ENCODE measurements around the gene CAVIN4. TPM values are rescaled to one million over a fixed set of nuclear protein-coding genes. Genes with fewer than 3 reads are reported as not detected.

CAVIN4 gene, protein sequence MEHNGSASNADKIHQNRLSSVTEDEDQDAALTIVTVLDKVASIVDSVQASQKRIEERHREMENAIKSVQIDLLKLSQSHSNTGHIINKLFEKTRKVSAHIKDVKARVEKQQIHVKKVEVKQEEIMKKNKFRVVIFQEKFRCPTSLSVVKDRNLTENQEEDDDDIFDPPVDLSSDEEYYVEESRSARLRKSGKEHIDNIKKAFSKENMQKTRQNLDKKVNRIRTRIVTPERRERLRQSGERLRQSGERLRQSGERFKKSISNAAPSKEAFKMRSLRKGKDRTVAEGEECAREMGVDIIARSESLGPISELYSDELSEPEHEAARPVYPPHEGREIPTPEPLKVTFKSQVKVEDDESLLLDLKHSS
- total RNA-seq: 172 TPM

DNA sequence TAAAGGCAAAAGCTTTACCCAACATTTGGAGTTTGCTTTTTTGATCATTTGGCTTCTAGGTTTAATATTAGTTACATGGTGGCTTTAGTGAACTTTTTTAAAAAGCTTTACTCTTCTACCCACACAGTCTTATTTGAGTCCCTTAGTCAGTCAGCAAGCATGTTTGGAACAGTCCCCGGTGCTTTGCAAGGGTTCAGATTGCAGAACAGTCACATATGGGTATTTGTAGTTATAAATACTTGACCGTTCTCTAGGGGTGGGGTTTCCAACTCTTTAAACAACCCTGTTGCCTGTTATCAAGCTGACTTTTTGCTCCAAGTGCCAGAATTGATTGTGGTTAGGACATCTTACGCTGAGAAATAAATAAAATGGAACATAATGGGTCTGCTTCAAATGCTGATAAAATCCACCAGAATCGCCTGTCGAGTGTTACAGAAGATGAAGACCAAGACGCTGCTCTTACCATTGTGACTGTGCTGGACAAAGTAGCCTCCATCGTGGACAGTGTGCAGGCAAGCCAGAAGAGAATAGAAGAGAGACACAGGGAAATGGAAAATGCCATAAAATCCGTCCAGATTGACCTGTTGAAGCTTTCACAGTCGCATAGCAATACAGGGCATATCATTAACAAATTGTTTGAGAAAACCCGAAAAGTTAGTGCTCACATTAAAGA is at the start of gene CAVIN4:
CAVIN4 (plus strand) TSS at position 304 of the 673 bp plus-strand sequence; CDS start at position 369, 65 bp downstream.
- peak within 1 kb of the TSS; percentile 67 to 89 (median 81) for H3K9ac ChIP-seq (ENCODE audit: low read depth in 1 of 3, low read length in 3 of 3)
- no peaks in the 10 kb centered on the region for H3K9me3 ChIP-seq (ENCODE audit: control insufficient read depth in 3 of 3, low read length in 3 of 3)
- peak within 1 kb of the TSS; percentile 85 for H3K27ac ChIP-seq (ENCODE audit: low read depth, low read length)

DNA sequence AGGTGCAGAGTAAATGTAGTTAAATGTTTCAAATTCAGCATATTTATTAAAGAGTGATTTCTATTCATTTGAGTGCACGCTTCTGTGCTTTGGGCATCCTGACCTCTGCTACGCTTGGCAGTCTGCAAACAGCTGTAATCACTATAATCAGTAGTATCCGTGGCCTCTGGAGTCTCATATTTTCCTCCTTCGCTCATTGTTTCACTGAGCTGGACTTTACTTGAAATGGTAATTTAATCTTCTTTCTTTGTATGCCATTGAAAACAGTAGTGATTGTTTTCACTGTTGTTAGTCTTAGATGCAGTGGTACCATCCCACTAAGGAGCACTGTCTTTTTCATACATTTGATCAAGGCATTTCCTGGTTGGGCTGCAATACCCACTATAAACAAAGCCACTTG is 43.5 kb upstream of the CAVIN4 start:
- Histone ChIP-seq H3K4me3 (ENCODE audit: low read length in 3 of 3) (no peak overlapping the region), H3K9ac (ENCODE audit: low read depth in 1 of 3, low read length in 3 of 3) (no peak overlapping the region), H3K4me1 (ENCODE audit: control insufficient read depth in 3 of 3, insufficient read depth in 3 of 3, low read length in 3 of 3) (no peaks in the 10 kb centered on the region), H3K9me3 (ENCODE audit: control insufficient read depth in 3 of 3, low read length in 3 of 3) (no peaks in the 10 kb centered on the region), H3K27ac (ENCODE audit: low read depth, low read length) (no peak overlapping the region), H3K36me3 (ENCODE audit: control insufficient read depth in 3 of 3, insufficient read depth in 3 of 3, low read length in 3 of 3) (no peaks in the 10 kb centered on the region), H3K27me3 (ENCODE audit: control insufficient read depth in 3 of 3, insufficient read depth in 3 of 3, low read length in 3 of 3) (no peaks in the 10 kb centered on the region)

More for the DNA sequence above, at the start of gene CAVIN4:
- Histone ChIP-seq H3K4me1 (ENCODE audit: control insufficient read depth in 3 of 3, insufficient read depth in 3 of 3, low read length in 3 of 3) (peaks cover 4 to 14% (median 5%) of the 10 kb centered on the region in 3 donors), H3K27me3 (ENCODE audit: control insufficient read depth in 3 of 3, insufficient read depth in 3 of 3, low read length in 3 of 3) (no peaks in the 10 kb centered on the region), H3K4me3 (ENCODE audit: low read length in 3 of 3) (peak within 1 kb of the TSS; percentile 70 to 88 (median 71)), H3K36me3 (ENCODE audit: control insufficient read depth in 3 of 3, insufficient read depth in 3 of 3, low read length in 3 of 3) (peaks cover 0 to under 1% (median 0%) of the 10 kb centered on the region in 3 donors)

DNA sequence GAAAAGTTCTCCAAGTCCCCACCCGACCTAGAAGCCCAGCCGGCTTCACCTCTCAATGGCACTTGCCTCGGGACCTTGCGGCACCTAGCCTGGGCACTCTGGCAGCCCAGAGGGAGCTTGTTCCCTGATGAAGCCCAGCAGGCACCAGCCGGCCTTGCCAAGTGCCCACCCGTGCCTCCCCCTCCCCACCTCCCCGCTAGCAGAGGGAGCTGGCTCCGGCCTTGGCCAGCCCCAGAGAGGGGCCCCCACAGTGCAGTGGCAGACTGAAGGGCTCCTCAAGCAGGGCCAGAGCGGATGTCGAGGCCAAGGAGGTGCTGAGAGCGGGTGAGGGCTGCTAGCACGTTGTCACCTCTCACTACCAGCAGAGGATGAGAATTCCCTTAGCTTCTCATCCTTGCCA is 37.6 kb upstream of the CAVIN4 start:
- H3K9me3 ChIP-seq (ENCODE audit: control insufficient read depth in 3 of 3, low read length in 3 of 3): no peaks in the 10 kb centered on the region
- H3K9ac ChIP-seq (ENCODE audit: low read depth in 1 of 3, low read length in 3 of 3): no peak overlapping the region
- H3K36me3 ChIP-seq (ENCODE audit: control insufficient read depth in 3 of 3, insufficient read depth in 3 of 3, low read length in 3 of 3): no peaks in the 10 kb centered on the region
- no peak overlapping the region for H3K4me3 ChIP-seq (ENCODE audit: low read length in 3 of 3)
- H3K4me1 ChIP-seq (ENCODE audit: control insufficient read depth in 3 of 3, insufficient read depth in 3 of 3, low read length in 3 of 3): no peaks in the 10 kb centered on the region
- no peak overlapping the region for H3K27ac ChIP-seq (ENCODE audit: low read depth, low read length)
- H3K27me3 ChIP-seq (ENCODE audit: control insufficient read depth in 3 of 3, insufficient read depth in 3 of 3, low read length in 3 of 3): no peaks in the 10 kb centered on the region

DNA sequence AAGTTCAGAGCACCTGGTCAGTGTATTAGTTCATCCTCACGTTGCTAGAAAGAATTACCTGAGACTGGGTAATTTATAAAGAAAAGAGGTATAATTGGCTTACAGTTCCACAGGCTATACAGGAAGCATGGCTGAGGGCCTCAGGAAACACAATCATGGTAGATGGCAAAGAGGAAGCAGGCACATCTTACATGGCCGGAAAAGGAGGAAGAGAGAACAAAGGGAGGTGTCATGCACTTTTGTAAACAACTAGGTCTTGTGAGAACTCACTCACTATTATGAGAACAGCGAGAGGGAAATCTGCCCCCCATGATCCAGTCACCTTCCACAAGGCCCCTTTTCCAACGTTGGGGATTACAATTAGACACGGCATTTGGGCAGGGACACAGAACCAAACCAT is 28.8 kb upstream of the CAVIN4 start:
- Histone ChIP-seq H3K36me3 (ENCODE audit: control insufficient read depth in 3 of 3, insufficient read depth in 3 of 3, low read length in 3 of 3) (peaks cover 0 to 5% (median 0%) of the 10 kb centered on the region in 3 donors), H3K4me1 (ENCODE audit: control insufficient read depth in 3 of 3, insufficient read depth in 3 of 3, low read length in 3 of 3) (no peaks in the 10 kb centered on the region), H3K9ac (ENCODE audit: low read depth in 1 of 3, low read length in 3 of 3) (no peak overlapping the region), H3K4me3 (ENCODE audit: low read length in 3 of 3) (no peak overlapping the region), H3K9me3 (ENCODE audit: control insufficient read depth in 3 of 3, low read length in 3 of 3) (no peaks in the 10 kb centered on the region), H3K27me3 (ENCODE audit: control insufficient read depth in 3 of 3, insufficient read depth in 3 of 3, low read length in 3 of 3) (no peaks in the 10 kb centered on the region), H3K27ac (ENCODE audit: low read depth, low read length) (no peak overlapping the region)

DNA sequence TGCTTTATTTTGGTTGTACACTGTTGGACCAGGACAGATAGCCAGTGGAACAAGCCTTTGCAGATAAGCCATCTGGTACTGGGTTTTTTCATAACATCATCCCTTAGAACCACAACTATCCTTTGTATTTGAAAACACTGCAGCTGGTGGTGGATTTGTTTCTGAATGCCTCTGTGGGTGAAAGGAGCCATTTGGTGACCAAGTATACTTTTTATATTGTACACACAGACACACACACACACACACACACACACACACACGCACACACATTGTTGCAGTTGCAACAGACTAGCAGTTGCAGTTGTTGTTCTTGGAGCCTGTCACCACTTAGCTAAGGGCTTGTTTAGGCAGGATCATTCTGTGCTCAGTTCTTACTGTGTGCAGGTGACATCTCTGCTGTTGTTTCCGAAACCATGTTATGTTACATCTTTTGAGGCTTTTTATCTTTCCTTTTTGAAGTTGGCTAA is 22.9 kb upstream of the CAVIN4 start:
- Histone ChIP-seq H3K4me3 (ENCODE audit: low read length in 3 of 3) (no peak overlapping the region), H3K9ac (ENCODE audit: low read depth in 1 of 3, low read length in 3 of 3) (no peak overlapping the region), H3K27ac (ENCODE audit: low read depth, low read length) (no peak overlapping the region), H3K36me3 (ENCODE audit: control insufficient read depth in 3 of 3, insufficient read depth in 3 of 3, low read length in 3 of 3) (peaks cover 0 to 2% (median 0%) of the 10 kb centered on the region in 3 donors), H3K4me1 (ENCODE audit: control insufficient read depth in 3 of 3, insufficient read depth in 3 of 3, low read length in 3 of 3) (no peaks in the 10 kb centered on the region), H3K27me3 (ENCODE audit: control insufficient read depth in 3 of 3, insufficient read depth in 3 of 3, low read length in 3 of 3) (no peaks in the 10 kb centered on the region), H3K9me3 (ENCODE audit: control insufficient read depth in 3 of 3, low read length in 3 of 3) (no peaks in the 10 kb centered on the region)

DNA sequence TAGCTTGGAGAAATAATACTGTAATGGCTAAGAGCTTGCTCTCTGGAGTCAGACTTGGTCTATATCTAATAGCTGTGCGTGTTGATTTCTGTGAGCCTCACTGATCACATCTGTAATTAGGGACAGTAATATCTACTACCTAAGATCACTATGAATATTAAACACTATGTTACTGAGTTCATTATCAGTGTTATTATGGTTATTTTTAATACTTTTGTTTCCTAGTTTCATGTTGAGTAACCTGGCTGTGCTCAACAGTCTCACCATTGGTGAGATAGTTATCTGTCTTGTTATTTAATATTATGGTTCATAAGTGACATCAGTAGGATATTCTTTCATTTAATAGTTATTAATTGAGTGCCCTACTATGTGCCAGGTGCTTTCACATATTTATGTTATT is 22.4 kb upstream of the CAVIN4 start:
- Histone ChIP-seq H3K27ac (ENCODE audit: low read depth, low read length) (no peak overlapping the region), H3K9ac (ENCODE audit: low read depth in 1 of 3, low read length in 3 of 3) (no peak overlapping the region), H3K4me1 (ENCODE audit: control insufficient read depth in 3 of 3, insufficient read depth in 3 of 3, low read length in 3 of 3) (no peaks in the 10 kb centered on the region), H3K9me3 (ENCODE audit: control insufficient read depth in 3 of 3, low read length in 3 of 3) (no peaks in the 10 kb centered on the region), H3K4me3 (ENCODE audit: low read length in 3 of 3) (no peak overlapping the region), H3K36me3 (ENCODE audit: control insufficient read depth in 3 of 3, insufficient read depth in 3 of 3, low read length in 3 of 3) (no peaks in the 10 kb centered on the region), H3K27me3 (ENCODE audit: control insufficient read depth in 3 of 3, insufficient read depth in 3 of 3, low read length in 3 of 3) (no peaks in the 10 kb centered on the region)

DNA sequence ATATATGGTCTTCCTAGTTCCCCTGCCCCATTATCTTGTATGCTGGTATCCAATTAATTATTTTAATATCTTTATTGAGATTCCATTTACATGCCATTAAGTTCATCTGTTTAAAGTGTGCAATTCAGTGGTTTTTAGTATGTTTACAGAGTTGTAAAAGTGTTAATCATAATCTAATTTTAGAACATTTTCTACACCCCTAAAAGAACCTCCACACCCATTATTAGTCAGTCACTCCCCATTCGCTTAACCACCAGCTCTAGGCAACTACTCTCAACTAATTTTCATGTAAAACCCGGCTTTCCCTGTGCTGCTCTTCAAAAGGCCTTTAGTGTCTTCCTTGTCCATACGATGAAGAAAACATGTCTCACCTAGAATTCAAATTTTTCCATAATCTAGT is 20.8 kb upstream of the CAVIN4 start:
- Histone ChIP-seq H3K9ac (ENCODE audit: low read depth in 1 of 3, low read length in 3 of 3) (no peak overlapping the region), H3K4me3 (ENCODE audit: low read length in 3 of 3) (no peak overlapping the region), H3K27ac (ENCODE audit: low read depth, low read length) (no peak overlapping the region), H3K36me3 (ENCODE audit: control insufficient read depth in 3 of 3, insufficient read depth in 3 of 3, low read length in 3 of 3) (no peaks in the 10 kb centered on the region), H3K4me1 (ENCODE audit: control insufficient read depth in 3 of 3, insufficient read depth in 3 of 3, low read length in 3 of 3) (no peaks in the 10 kb centered on the region), H3K27me3 (ENCODE audit: control insufficient read depth in 3 of 3, insufficient read depth in 3 of 3, low read length in 3 of 3) (no peaks in the 10 kb centered on the region), H3K9me3 (ENCODE audit: control insufficient read depth in 3 of 3, low read length in 3 of 3) (no peaks in the 10 kb centered on the region)

DNA sequence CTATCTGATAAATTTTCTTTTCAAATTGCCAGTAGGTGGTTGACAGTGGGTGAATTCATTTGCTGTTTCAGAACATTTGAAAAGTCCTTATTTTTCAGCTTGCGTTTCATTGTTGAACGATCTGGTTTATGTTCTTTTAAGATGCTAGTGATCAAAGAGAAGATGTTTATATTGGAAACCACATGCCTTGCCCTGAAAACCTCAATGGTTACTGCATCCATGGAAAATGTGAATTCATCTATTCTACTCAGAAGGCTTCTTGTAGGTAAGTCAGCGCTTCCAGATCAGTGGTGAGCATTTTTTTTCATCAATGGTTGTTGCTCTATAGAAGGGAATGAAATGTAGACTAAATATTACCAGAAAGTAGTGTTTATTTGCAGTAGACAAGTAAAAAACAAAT is 16.6 kb upstream of the CAVIN4 start:
- H3K9ac ChIP-seq (ENCODE audit: low read depth in 1 of 3, low read length in 3 of 3): no peak overlapping the region
- no peaks in the 10 kb centered on the region for H3K27me3 ChIP-seq (ENCODE audit: control insufficient read depth in 3 of 3, insufficient read depth in 3 of 3, low read length in 3 of 3)
- H3K27ac ChIP-seq (ENCODE audit: low read depth, low read length): no peak overlapping the region
- no peaks in the 10 kb centered on the region for H3K4me1 ChIP-seq (ENCODE audit: control insufficient read depth in 3 of 3, insufficient read depth in 3 of 3, low read length in 3 of 3)
- no peaks in the 10 kb centered on the region for H3K36me3 ChIP-seq (ENCODE audit: control insufficient read depth in 3 of 3, insufficient read depth in 3 of 3, low read length in 3 of 3)
- H3K4me3 ChIP-seq (ENCODE audit: low read length in 3 of 3): no peak overlapping the region
- no peaks in the 10 kb centered on the region for H3K9me3 ChIP-seq (ENCODE audit: control insufficient read depth in 3 of 3, low read length in 3 of 3)

DNA sequence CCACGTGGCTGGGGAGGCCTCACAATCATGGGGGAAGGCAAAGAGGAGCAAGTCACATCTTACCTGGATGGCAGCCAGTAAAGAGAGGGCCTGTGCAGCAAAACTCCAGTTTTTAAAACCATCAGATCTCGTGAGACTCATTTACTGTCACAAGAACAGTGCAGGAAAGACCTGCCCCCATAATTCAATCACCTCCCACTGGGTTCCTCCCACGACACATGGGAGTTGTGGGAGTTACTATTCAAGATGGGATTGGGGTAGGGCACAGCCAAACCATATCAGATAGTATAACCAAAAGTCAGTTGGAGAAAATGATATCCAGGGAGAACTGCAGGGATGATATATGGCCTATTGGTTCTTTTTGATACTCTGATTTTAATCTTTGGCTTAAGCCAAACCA is 10.0 kb upstream of the CAVIN4 start:
- no peaks in the 10 kb centered on the region for H3K4me1 ChIP-seq (ENCODE audit: control insufficient read depth in 3 of 3, insufficient read depth in 3 of 3, low read length in 3 of 3)
- H3K9ac ChIP-seq (ENCODE audit: low read depth in 1 of 3, low read length in 3 of 3): no peak overlapping the region
- no peaks in the 10 kb centered on the region for H3K27me3 ChIP-seq (ENCODE audit: control insufficient read depth in 3 of 3, insufficient read depth in 3 of 3, low read length in 3 of 3)
- H3K9me3 ChIP-seq (ENCODE audit: control insufficient read depth in 3 of 3, low read length in 3 of 3): no peaks in the 10 kb centered on the region
- H3K36me3 ChIP-seq (ENCODE audit: control insufficient read depth in 3 of 3, insufficient read depth in 3 of 3, low read length in 3 of 3): no peaks in the 10 kb centered on the region
- H3K4me3 ChIP-seq (ENCODE audit: low read length in 3 of 3): no peak overlapping the region
- no peak overlapping the region for H3K27ac ChIP-seq (ENCODE audit: low read depth, low read length)

DNA sequence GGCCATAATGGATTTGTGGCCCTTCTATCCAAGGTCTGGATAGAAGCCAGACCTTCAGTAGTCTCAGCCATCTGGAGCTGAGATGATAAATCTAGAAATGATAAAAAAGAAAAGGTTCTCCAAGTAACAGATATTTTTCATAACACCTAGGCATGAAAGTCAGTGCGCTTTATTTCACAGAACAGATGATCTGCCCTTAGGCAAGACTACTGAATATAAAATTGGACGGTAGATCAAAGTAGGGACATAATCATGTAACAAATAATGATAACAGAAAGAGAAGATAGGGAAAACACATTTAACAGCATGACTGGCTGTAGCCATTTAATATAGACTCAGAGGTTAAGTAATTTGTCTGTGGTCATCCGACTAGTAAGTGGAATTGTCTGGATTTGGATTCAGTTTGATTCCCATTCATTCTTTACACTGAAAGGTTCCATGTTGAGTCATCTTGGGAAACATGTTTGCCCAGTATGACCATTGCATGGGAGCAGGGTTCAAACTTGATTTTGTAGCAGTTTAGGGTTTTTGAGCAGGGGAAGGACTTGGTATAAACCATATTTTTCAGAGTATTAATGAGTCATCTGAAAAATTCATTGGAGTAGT is 4.1 kb upstream of the CAVIN4 start:
- Histone ChIP-seq H3K4me3 (ENCODE audit: low read length in 3 of 3) (no peak overlapping the region), H3K9ac (ENCODE audit: low read depth in 1 of 3, low read length in 3 of 3) (no peak overlapping the region), H3K9me3 (ENCODE audit: control insufficient read depth in 3 of 3, low read length in 3 of 3) (no peaks in the 10 kb centered on the region), H3K27me3 (ENCODE audit: control insufficient read depth in 3 of 3, insufficient read depth in 3 of 3, low read length in 3 of 3) (no peaks in the 10 kb centered on the region), H3K4me1 (ENCODE audit: control insufficient read depth in 3 of 3, insufficient read depth in 3 of 3, low read length in 3 of 3) (peaks cover 0 to 8% (median 2%) of the 10 kb centered on the region in 3 donors), H3K27ac (ENCODE audit: low read depth, low read length) (no peak overlapping the region), H3K36me3 (ENCODE audit: control insufficient read depth in 3 of 3, insufficient read depth in 3 of 3, low read length in 3 of 3) (no peaks in the 10 kb centered on the region)

All from skeletal muscle tissue (tissue), 4 donors.